ENCODE data around the gene ACBD6. TPM values are rescaled to one million over a fixed set of nuclear protein-coding genes. Genes with fewer than 3 reads are reported as not detected.

Gene ACBD6
- total and polyA plus RNA-seq, 2 experiments from 2014 or later = 75.7 to 88.8 TPM

- no peaks in the 10 kb centered on the region for H3F3A ChIP-seq (replicated peaks; ENCODE audit: low read depth)
- Mint-ChIP-seq H3K4me3 (no peak overlapping the region), H3K27ac (no peak overlapping the region), H3K4me1 (peaks cover 28% of the 10 kb centered on the region), H3K27me3 (ENCODE audit: insufficient read depth, low read depth, poor library complexity) (peaks cover 9% of the 10 kb centered on the region), H3K9me3 (peaks cover 19% of the 10 kb centered on the region; the same call in 2 of the 3 replicates), H3K36me3 (ENCODE audit: low read depth) (peaks cover 43% of the 10 kb centered on the region)
- H3K27ac ChIP-seq (ENCODE audit: low read depth) = peak overlapping the region; percentile 20
- DNase-seq (ENCODE audit: low spot score) (no peak), ATAC-seq (no peak)
- peaks cover 8% of the 10 kb centered on the region for H3K36me3 ChIP-seq (ENCODE audit: insufficient read depth)
- H3K4me1 ChIP-seq (ENCODE audit: insufficient read depth) = peaks cover 17% of the 10 kb centered on the region
- peak overlapping the region; percentile 53 for H3K4me2 ChIP-seq
- H3K79me2 ChIP-seq (replicated peaks; ENCODE audit: insufficient read depth) = no peaks in the 10 kb centered on the region
- no peaks in the 10 kb centered on the region for H3K27me3 ChIP-seq (ENCODE audit: insufficient read depth)
- TF ChIP-seq NANOG (IDR thresholded peaks at IDR 0.05; ENCODE audit: borderline replicate concordance) = no peak
- TF ChIP-seq CREB1 (CRISPR knock-in tag; IDR thresholded peaks at IDR 0.05; ENCODE audit: low read depth) = no peak
- TF ChIP-seq JUNB (IDR thresholded peaks at IDR 0.05; ENCODE audit: unreplicated experiment) = no peak
- TF ChIP-seq STAT1 (IDR thresholded peaks at IDR 0.05; ENCODE audit: unreplicated experiment) = no peak
- no peak for TF ChIP-seq EZH2 (IDR thresholded peaks at IDR 0.05; ENCODE audit: low read depth, unreplicated experiment)
- no peak for TF ChIP-seq CTCF (conservative IDR thresholded peaks at IDR 0.05; ENCODE audit: low read depth in 2 of 2)
- no peak for TF ChIP-seq REST (IDR thresholded peaks at IDR 0.05; ENCODE audit: unreplicated experiment)
- TF ChIP-seq ZNF331 (CRISPR knock-in tag; IDR thresholded peaks at IDR 0.05; ENCODE audit: low read depth) = no peak
- H3K4me3 ChIP-seq = no peak overlapping the region
- H2AFZ ChIP-seq = no peak overlapping the region
- H3K9me2 ChIP-seq (ENCODE audit: insufficient read depth) = no peaks in the 10 kb centered on the region
- H4K20me1 ChIP-seq (replicated peaks; ENCODE audit: insufficient read depth) = no peaks in the 10 kb centered on the region
Measured at GRCh38 chr1:180278596-180279395, 223.6 kb downstream of the ACBD6 start.

GRCh38 chr1:180278194-180278515, 224.2 kb downstream of the ACBD6 start:
- Histone ChIP-seq H3K4me1 (ENCODE audit: insufficient read depth) (peaks cover 17% of the 10 kb centered on the region), H3K4me3 (no peak overlapping the region), H3F3A (replicated peaks; ENCODE audit: low read depth) (no peaks in the 10 kb centered on the region), H3K27me3 (ENCODE audit: insufficient read depth) (no peaks in the 10 kb centered on the region), H2AFZ (no peak overlapping the region), H3K27ac (ENCODE audit: low read depth) (peak overlapping the region; percentile 20), H3K79me2 (replicated peaks; ENCODE audit: insufficient read depth) (no peaks in the 10 kb centered on the region), H3K36me3 (ENCODE audit: insufficient read depth) (peaks cover 8% of the 10 kb centered on the region), H3K4me2 (peak overlapping the region; percentile 53), H4K20me1 (replicated peaks; ENCODE audit: insufficient read depth) (no peaks in the 10 kb centered on the region), H3K9me2 (ENCODE audit: insufficient read depth) (no peaks in the 10 kb centered on the region)
- peaks cover 19% of the 10 kb centered on the region; the same call in 2 of the 3 replicates for H3K9me3 Mint-ChIP-seq
- no peak overlapping the region; the same call in 2 of the 3 replicates for H3K4me3 Mint-ChIP-seq
- peaks cover 25% of the 10 kb centered on the region for H3K4me1 Mint-ChIP-seq
- peaks cover 49% of the 10 kb centered on the region for H3K36me3 Mint-ChIP-seq (ENCODE audit: low read depth)
- TF ChIP-seq ZNF114 (CRISPR knock-in tag; IDR thresholded peaks at IDR 0.05) = no peak
- no peak for TF ChIP-seq CTCF (conservative IDR thresholded peaks at IDR 0.05; ENCODE audit: low read depth in 2 of 2)
- no peak for TF ChIP-seq NANOG (IDR thresholded peaks at IDR 0.05; ENCODE audit: borderline replicate concordance)
- TF ChIP-seq REST (IDR thresholded peaks at IDR 0.05; ENCODE audit: unreplicated experiment) = no peak
- no peak for TF ChIP-seq CREB1 (CRISPR knock-in tag; IDR thresholded peaks at IDR 0.05; ENCODE audit: low read depth)
- no peak for TF ChIP-seq EZH2 (IDR thresholded peaks at IDR 0.05; ENCODE audit: low read depth, unreplicated experiment)
- TF ChIP-seq JUNB (IDR thresholded peaks at IDR 0.05; ENCODE audit: unreplicated experiment) = no peak
- TF ChIP-seq ETS1 (IDR thresholded peaks at IDR 0.05) = no peak
- H3K27ac Mint-ChIP-seq = peak overlapping the region; percentile 64
- ATAC-seq (peak; percentile 53), DNase-seq (ENCODE audit: low spot score) (no peak)
- H3K27me3 Mint-ChIP-seq (ENCODE audit: insufficient read depth, low read depth, poor library complexity) = peaks cover 6% of the 10 kb centered on the region
